Fibroblast of pulmonary artery (primary cell): ENCODE measurements around the gene RPL13.

Experiments used
- DNase-seq: peaks from one replicate; pipeline ENCODE4 v3.0.0-alpha.2; 2010; ENCODE audit warnings: low read depth
- H3K4me3 ChIP-seq: replicated peaks from 2 replicates; pipeline ENCODE4 v1.5.1; 2011; ENCODE audit warnings: low read depth, mild to moderate bottlenecking, control low read depth, low read length, moderate library complexity
- CTCF ChIP-seq: IDR thresholded peaks from 2 replicates; pipeline ENCODE4 v1.5.1; 2011; ENCODE audit warnings: mild to moderate bottlenecking, control low read depth, low read length, inconsistent platforms; ENCODE audit errors: missing control alignments

RPL13 gene

GRCh38 chr16:89577055-89577759, 16.7 kb downstream of the RPL13 start:
- H3K4me3 ChIP-seq: no peak overlapping the region
- TF ChIP-seq CTCF: no peak
- no peak for DNase-seq

- H3K4me3 ChIP-seq: no peak overlapping the region
- no peak for TF ChIP-seq CTCF
- no peak for DNase-seq
Measured at GRCh38 chr16:89579351-89579750, 18.9 kb downstream of the RPL13 start.

- no peak overlapping the region for H3K4me3 ChIP-seq
Measured at GRCh38 chr16:89581045-89581695, 20.7 kb downstream of the RPL13 start.

GRCh38 chr16:89581861-89582563, 21.5 kb downstream of the RPL13 start:
- TF ChIP-seq CTCF: no peak
- peak; percentile 80 for DNase-seq
- H3K4me3 ChIP-seq: no peak overlapping the region

More at GRCh38 chr16:89581045-89581695, 20.7 kb downstream of the RPL13 start:
- peak; percentile 97 for DNase-seq
- no peak for TF ChIP-seq CTCF

- H3K4me3 ChIP-seq: no peak overlapping the region
- TF ChIP-seq CTCF: no peak
- DNase-seq: no peak
Measured at GRCh38 chr16:89582614-89583196, 22.2 kb downstream of the RPL13 start.

GRCh38 chr16:89583197-89583894, 22.9 kb downstream of the RPL13 start:
- no peak overlapping the region for H3K4me3 ChIP-seq
- no peak for TF ChIP-seq CTCF
- no peak for DNase-seq
